ENCODE results near the gene DENND1A. TPM values are rescaled to one million over a fixed set of nuclear protein-coding genes. Genes with fewer than 3 reads are reported as not detected.

DENND1A gene
- total and polyA plus RNA-seq, 2 of the 13 experiments (the other 11 are each of a cell fraction or from before 2014, with no cell fraction given), result 14.8 to 30.1 TPM

DNA sequence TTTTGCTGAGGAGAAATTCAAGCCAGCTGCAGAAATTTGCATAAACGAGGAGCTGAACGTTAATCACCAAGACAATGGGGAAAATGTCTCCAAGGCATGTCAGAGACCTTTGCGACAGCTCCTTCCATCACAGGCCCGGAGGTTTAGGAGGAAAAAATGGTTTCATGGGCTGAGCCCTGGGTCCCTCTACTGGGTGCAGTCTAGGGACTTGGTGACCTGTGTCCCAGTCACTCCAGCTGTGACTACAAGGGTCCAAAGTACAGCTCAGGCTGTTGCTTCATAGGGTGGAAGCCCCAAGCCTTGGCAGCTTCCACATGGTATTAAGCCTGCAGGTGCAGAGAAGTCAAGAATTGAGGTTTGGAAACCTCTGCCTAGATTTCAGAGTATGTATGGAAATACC lies 207.5 kb downstream of the DENND1A start:
- 93% methylated on average over 4 of the region's 4 CpGs for WGBS (ENCODE audit: low lambda C conversion rate)
- Histone ChIP-seq H2AFZ (ENCODE audit: low read length) (no peak overlapping the region), H3K27me3 (ENCODE audit: control insufficient read depth in 1 of 2, insufficient read depth in 2 of 2, low read length in 2 of 2) (no peaks in the 10 kb centered on the region), H3K9ac (ENCODE audit: insufficient read depth, low read depth, low read length) (no peak overlapping the region), H3K4me3 (replicated peaks in 1 of 3; ENCODE audit: insufficient read depth in 1 of 3, low read depth in 2 of 3, low read length in 3 of 3) (no peak overlapping the region), H3K27ac (ENCODE audit: extremely low read length, insufficient read depth, low read length) (no peak overlapping the region), H3K4me1 (ENCODE audit: insufficient read depth, low read length) (no peaks in the 10 kb centered on the region), H3K79me2 (ENCODE audit: insufficient read depth, low read length) (no peaks in the 10 kb centered on the region), H3K36me3 (replicated peaks in 1 of 2; ENCODE audit: control insufficient read depth in 1 of 2, insufficient read depth in 2 of 2, low read length in 2 of 2) (peaks cover 2 to 3% of the 10 kb centered on the region in 2 experiments; a peak in 1 of 5 replicates), H3K4me2 (ENCODE audit: low read depth, low read length) (no peak overlapping the region), H4K20me1 (ENCODE audit: insufficient read depth, low read length) (no peaks in the 10 kb centered on the region), H3K9me3 (ENCODE audit: low read length) (peaks cover 18% of the 10 kb centered on the region)
- no peak for DNase-seq (ENCODE audit: low spot score)
- intact Hi-C loops (cut with micrococcal nuclease; ENCODE audit: unreplicated experiment) (no loop called here), in situ Hi-C loops (cut with HindIII; ENCODE audit: extremely low pct_ligation_motif_present, low pct_unique_long_range_greater_than_20kb) (no loop called here)
- TF ChIP-seq, protein P1, sequence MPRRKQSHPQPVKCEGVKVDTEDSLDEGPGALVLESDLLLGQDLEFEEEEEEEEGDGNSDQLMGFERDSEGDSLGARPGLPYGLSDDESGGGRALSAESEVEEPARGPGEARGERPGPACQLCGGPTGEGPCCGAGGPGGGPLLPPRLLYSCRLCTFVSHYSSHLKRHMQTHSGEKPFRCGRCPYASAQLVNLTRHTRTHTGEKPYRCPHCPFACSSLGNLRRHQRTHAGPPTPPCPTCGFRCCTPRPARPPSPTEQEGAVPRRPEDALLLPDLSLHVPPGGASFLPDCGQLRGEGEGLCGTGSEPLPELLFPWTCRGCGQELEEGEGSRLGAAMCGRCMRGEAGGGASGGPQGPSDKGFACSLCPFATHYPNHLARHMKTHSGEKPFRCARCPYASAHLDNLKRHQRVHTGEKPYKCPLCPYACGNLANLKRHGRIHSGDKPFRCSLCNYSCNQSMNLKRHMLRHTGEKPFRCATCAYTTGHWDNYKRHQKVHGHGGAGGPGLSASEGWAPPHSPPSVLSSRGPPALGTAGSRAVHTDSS (CRISPR knock-in tag; conservative IDR thresholded peaks at IDR 0.05), result no peak
- TF ChIP-seq ZFP36 (IDR thresholded peaks at IDR 0.05; ENCODE audit: borderline replicate concordance, low read depth, low read length, partially characterized antibody) (peak; percentile 40), RORA (CRISPR knock-in tag; IDR thresholded peaks at IDR 0.05) (no peak), ZNF138 (CRISPR knock-in tag; IDR thresholded peaks at IDR 0.05; ENCODE audit: low read depth) (no peak), SSRP1 (CRISPR knock-in tag; IDR thresholded peaks at IDR 0.05) (no peak), HNF4A (CRISPR knock-in tag; IDR thresholded peaks at IDR 0.05) (peak; percentile 27; the same call in 1 of the 2 replicates), KDM6A (CRISPR knock-in tag; IDR thresholded peaks at IDR 0.05; ENCODE audit: low read depth) (no peak), ZMYM3 (CRISPR knock-in tag; IDR thresholded peaks at IDR 0.05) (no peak), SETDB1 (CRISPR knock-in tag; IDR thresholded peaks at IDR 0.05; ENCODE audit: borderline replicate concordance) (peak; percentile 95), PPARG (CRISPR knock-in tag; conservative IDR thresholded peaks at IDR 0.05) (peak; percentile 81), BRCA1 (CRISPR knock-in tag; IDR thresholded peaks at IDR 0.05) (no peak), NFYB (CRISPR knock-in tag; IDR thresholded peaks at IDR 0.05) (no peak), ZNF230 (CRISPR knock-in tag; IDR thresholded peaks at IDR 0.05) (no peak), HOXA3 (CRISPR knock-in tag; IDR thresholded peaks at IDR 0.05) (no peak), ZNF432 (CRISPR knock-in tag; IDR thresholded peaks at IDR 0.05; ENCODE audit: borderline replicate concordance) (no peak), KMT2B (CRISPR knock-in tag; IDR thresholded peaks at IDR 0.05) (no peak), ZNF589 (CRISPR knock-in tag; conservative IDR thresholded peaks at IDR 0.05) (no peak), HMGA1 (CRISPR knock-in tag; conservative IDR thresholded peaks at IDR 0.05) (no peak)
- TF ChIP-seq, protein P2, sequence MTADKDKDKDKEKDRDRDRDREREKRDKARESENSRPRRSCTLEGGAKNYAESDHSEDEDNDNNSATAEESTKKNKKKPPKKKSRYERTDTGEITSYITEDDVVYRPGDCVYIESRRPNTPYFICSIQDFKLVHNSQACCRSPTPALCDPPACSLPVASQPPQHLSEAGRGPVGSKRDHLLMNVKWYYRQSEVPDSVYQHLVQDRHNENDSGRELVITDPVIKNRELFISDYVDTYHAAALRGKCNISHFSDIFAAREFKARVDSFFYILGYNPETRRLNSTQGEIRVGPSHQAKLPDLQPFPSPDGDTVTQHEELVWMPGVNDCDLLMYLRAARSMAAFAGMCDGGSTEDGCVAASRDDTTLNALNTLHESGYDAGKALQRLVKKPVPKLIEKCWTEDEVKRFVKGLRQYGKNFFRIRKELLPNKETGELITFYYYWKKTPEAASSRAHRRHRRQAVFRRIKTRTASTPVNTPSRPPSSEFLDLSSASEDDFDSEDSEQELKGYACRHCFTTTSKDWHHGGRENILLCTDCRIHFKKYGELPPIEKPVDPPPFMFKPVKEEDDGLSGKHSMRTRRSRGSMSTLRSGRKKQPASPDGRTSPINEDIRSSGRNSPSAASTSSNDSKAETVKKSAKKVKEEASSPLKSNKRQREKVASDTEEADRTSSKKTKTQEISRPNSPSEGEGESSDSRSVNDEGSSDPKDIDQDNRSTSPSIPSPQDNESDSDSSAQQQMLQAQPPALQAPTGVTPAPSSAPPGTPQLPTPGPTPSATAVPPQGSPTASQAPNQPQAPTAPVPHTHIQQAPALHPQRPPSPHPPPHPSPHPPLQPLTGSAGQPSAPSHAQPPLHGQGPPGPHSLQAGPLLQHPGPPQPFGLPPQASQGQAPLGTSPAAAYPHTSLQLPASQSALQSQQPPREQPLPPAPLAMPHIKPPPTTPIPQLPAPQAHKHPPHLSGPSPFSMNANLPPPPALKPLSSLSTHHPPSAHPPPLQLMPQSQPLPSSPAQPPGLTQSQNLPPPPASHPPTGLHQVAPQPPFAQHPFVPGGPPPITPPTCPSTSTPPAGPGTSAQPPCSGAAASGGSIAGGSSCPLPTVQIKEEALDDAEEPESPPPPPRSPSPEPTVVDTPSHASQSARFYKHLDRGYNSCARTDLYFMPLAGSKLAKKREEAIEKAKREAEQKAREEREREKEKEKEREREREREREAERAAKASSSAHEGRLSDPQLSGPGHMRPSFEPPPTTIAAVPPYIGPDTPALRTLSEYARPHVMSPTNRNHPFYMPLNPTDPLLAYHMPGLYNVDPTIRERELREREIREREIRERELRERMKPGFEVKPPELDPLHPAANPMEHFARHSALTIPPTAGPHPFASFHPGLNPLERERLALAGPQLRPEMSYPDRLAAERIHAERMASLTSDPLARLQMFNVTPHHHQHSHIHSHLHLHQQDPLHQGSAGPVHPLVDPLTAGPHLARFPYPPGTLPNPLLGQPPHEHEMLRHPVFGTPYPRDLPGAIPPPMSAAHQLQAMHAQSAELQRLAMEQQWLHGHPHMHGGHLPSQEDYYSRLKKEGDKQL (CRISPR knock-in tag; IDR thresholded peaks at IDR 0.05; ENCODE audit: low read depth), result no peak
- CTCF ChIA-PET (ENCODE audit: low intra/inter-chr PET ratio, low total read pairs), result no interaction called here
- BruUV-seq (replicated peaks), result no TSS peak
- POLR2A ChIA-PET, result no interaction called here
- ATAC-seq, result no peak
- FAIRE-seq, result no peak
